SK-N-MC (cell line): ENCODE measurements around the gene DRG1.

ENCODE experiments used
- DNase-seq: peaks from one replicate; pipeline ENCODE4 v3.0.0-alpha.2; 2011; ENCODE audit warnings: low read depth, low spot score
- H3K27ac ChIP-seq: fragments of 200-600 bp; sonication (generic); 2 replicates; pipeline ENCODE4 v1.5.1; 2016; ENCODE audit warnings: mixed run types
- H3K36me3 ChIP-seq: fragments of 200-600 bp; sonication (generic); 2 replicates; pipeline ENCODE4 v1.6.1; 2017; ENCODE audit warnings: antibody characterized with exemption, low read length, mixed read lengths; ENCODE audit not compliant: insufficient read depth
- H3K4me3 ChIP-seq: fragments of 200-600 bp; sonication (generic); 2 replicates; pipeline ENCODE4 v1.5.1; 2016
- H3K9ac ChIP-seq: fragments of 200-600 bp; sonication (generic); 2 replicates; pipeline ENCODE4 v1.8.0; 2017; ENCODE audit warnings: mixed run types, mixed read lengths; ENCODE audit not compliant: insufficient read length
- H3K9me3 ChIP-seq: fragments of 200-600 bp; sonication (generic); 2 replicates; pipeline ENCODE4 v1.6.1; 2017; ENCODE audit warnings: low read depth, mild to moderate bottlenecking, antibody characterized with exemption, low read length, moderate library complexity, mixed read lengths
- EZH2 ChIP-seq: fragments of 200-600 bp; sonication (generic); IDR thresholded peaks from one replicate; pipeline ENCODE4 v1.6.1; 2017; ENCODE audit warnings: antibody characterized with exemption
- FOXP2 ChIP-seq: optimal IDR thresholded peaks from 2 replicates; pipeline ENCODE3; 2011; ENCODE audit warnings: mild to moderate bottlenecking, moderate library complexity; ENCODE audit not compliant: insufficient read depth; ENCODE audit errors: extremely low read length, control extremely low read depth
- POLR2AphosphoS5 ChIP-seq: IDR thresholded peaks from 2 replicates; pipeline ENCODE4 v1.6.1; 2012; ENCODE audit warnings: mild to moderate bottlenecking, low read depth, low read length, borderline replicate concordance

DRG1 gene

DNA sequence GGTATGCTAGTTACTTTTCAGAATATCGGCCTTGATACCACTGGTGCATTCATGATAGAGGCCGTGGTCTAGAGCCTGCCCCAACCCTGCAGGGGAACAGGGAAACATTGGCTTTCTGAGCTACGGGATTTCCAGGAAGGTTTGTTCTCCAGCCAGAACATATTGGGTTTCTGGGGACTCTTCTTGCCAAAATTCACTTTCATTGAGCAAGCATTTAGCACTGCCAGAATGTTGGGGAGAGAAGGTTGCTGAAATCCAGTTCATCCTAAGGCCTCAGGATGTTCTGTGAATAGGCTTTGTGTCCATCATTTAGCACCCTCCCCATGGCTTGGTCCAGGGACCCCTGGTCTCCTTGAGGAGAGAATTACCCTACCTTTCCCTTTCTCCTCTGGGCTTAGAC is 36.7 kb downstream of the DRG1 start:
- Histone ChIP-seq H3K9ac (no peak overlapping the region), H3K36me3 (peaks cover 94% of the 10 kb centered on the region), H3K27ac (no peak overlapping the region), H3K4me3 (no peak overlapping the region), H3K9me3 (no peaks in the 10 kb centered on the region)
- TF ChIP-seq FOXP2 = no peak
- no peak for DNase-seq

DNA sequence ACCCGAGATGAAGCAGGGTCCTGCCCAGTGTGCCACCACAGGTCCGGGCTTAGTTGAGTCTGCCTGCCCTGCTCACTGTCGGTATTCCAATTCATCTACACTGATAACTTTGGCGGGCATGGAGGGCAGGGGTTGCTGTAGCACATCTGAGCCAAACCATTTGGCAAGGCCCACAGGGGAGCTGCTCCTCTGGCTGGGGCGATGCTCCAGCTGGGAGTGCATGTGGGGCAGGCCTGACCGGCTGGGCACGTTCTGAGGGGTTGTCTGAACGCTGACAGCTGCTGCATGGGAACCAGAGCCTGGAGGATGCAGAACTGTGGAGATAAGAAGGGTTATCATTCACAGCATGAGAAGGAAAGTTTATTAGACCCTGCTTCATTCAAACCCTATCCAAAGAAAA is 40.4 kb downstream of the DRG1 start:
- no peak for DNase-seq
- no peak overlapping the region for H3K27ac ChIP-seq
- no peak overlapping the region for H3K4me3 ChIP-seq
- TF ChIP-seq EZH2 = no peak
- TF ChIP-seq FOXP2 = no peak
- no peak for TF ChIP-seq POLR2AphosphoS5
- H3K9ac ChIP-seq = no peak overlapping the region
- H3K36me3 ChIP-seq = peaks cover 96% of the 10 kb centered on the region
- H3K9me3 ChIP-seq = no peaks in the 10 kb centered on the region

DNA sequence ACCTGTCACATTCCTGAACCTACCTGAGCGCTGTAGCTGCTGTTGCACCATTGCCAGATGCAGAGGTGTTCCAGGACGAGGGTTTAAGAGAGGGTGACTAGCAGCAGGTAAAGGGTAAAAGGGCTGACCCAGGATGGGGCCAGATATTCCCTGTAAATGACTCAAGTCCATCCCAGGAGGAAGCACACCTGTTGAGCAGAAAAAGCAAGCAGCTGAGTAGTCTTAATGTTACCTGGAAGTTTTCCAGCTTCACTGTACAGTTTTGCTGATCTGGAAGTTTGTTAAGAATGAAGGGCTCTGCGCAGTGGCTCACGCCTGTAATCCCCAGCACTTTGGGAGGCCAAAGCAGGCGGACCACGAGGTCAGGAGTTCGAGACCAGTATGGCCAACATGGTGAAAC is 41.3 kb downstream of the DRG1 start:
- DNase-seq = no peak
- peaks cover 96% of the 10 kb centered on the region for H3K36me3 ChIP-seq
- no peak for TF ChIP-seq POLR2AphosphoS5
- H3K9me3 ChIP-seq = no peaks in the 10 kb centered on the region
- no peak overlapping the region for H3K9ac ChIP-seq
- no peak overlapping the region for H3K4me3 ChIP-seq
- no peak overlapping the region for H3K27ac ChIP-seq

DNA sequence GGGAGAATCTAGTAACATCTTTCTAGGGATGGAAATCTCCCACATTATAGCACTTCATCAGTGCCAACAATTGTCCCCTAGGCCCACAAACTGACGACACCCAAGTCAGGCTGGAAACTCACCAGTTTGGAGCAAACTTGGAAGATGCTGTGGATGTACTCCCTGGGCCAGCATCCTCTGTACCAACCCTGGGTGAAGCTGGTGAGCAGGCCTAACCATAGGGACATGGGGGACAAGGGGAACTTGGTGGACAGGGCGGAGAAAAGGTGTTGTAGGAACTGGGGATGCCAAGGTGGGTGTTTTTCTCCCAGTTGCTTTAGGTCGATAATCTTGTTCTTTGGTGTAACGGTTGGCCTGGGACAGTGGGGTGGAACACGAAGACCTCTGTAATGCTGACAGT is 42.2 kb downstream of the DRG1 start:
- Histone ChIP-seq H3K27ac (no peak overlapping the region), H3K9ac (no peak overlapping the region), H3K36me3 (peaks cover 91% of the 10 kb centered on the region), H3K9me3 (no peaks in the 10 kb centered on the region), H3K4me3 (no peak overlapping the region)
- DNase-seq = no peak
- TF ChIP-seq FOXP2 = no peak
- TF ChIP-seq EZH2 = no peak
- TF ChIP-seq POLR2AphosphoS5 = 0 out of 2 replicates have a peak, but pooled peaks have one; percentile 10

DNA sequence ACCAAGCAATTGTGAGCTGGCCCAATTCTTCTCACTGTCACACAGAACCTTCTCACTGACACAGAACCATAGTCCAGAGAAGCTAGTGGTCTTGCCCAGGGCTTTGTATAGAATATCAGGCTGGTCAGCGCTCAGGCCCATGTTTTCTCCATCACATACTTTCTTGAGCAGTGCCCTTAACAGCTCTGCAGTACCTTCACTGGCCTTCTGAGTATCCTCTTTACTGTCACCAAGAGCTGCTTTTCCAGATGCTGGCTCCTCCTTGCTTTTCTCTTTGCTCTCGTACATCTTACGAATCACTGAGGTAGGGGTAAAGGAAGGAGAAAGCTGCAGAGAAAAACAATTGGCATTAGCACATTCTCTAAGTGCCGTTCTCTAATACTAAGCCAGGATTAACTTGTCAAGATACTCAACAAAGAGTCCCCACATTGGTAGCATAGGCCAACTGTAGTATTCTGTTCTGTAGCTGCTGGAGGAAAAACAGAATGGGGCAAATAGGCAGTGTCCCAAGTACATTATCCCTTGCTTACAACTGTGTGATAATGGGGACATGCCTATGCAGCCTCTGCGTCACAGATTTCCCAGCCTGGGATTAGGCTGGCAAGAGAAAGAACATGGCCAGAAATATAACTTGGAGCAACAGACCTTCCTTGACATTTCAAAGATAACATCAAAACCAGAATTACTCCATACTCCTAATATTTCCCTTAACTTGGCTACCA is 43.5 kb downstream of the DRG1 start:
- H3K36me3 ChIP-seq = peaks cover 85% of the 10 kb centered on the region
- H3K27ac ChIP-seq = no peak overlapping the region
- no peak overlapping the region for H3K4me3 ChIP-seq
- H3K9ac ChIP-seq = no peak overlapping the region
- no peak for DNase-seq
- TF ChIP-seq EZH2 (no peak), FOXP2 (no peak), POLR2AphosphoS5 (no peak)
- H3K9me3 ChIP-seq = no peaks in the 10 kb centered on the region

DNA sequence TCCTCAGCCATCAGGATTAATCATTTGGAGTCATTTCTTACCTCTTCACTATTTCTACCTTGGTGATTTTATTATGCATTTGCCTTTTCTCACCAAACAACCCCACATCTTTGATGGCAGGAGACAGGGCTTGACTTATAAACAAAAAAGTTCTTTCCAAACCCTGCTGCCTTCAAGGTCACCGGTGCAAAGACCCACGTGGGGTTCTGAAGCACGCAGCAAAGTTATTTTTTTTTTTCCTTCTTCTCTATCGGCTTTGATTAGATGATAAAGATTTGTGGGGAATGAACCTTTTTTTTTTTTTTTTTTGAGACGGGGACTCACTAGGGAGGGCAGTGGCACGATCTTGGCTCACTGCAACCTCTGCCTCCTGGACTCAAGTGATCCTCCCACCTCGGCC is 44.1 kb downstream of the DRG1 start:
- H3K36me3 ChIP-seq = peaks cover 79% of the 10 kb centered on the region
- H3K9me3 ChIP-seq = no peaks in the 10 kb centered on the region
- no peak for DNase-seq
- H3K27ac ChIP-seq = no peak overlapping the region
- no peak overlapping the region for H3K9ac ChIP-seq
- TF ChIP-seq FOXP2 (no peak), POLR2AphosphoS5 (no peak)
- H3K4me3 ChIP-seq = no peak overlapping the region

DNA sequence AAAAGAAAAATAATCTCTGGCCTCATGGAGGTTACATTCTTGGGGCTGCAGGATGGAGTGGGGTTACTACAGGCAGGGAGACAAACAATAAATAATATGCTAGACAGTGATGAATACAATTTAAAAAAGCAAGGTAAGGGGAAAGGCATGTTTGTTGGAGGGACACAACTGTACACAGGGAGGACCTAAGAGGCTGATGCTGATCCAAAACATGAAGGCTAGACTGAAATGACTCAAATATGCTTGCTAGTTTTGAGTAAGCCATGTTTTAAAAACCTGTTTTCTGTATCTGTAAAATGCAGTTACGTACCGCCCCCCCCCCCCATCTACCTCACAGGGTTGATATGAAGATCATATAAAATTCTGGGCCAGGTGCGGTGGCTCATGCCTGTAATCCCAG is 46.2 kb downstream of the DRG1 start:
- Histone ChIP-seq H3K4me3 (no peak overlapping the region), H3K9ac (no peak overlapping the region), H3K27ac (no peak overlapping the region), H3K36me3 (peaks cover 64% of the 10 kb centered on the region), H3K9me3 (no peaks in the 10 kb centered on the region)
- DNase-seq = no peak
- no peak for TF ChIP-seq EZH2
- TF ChIP-seq POLR2AphosphoS5 = no peak
- no peak for TF ChIP-seq FOXP2

DNA sequence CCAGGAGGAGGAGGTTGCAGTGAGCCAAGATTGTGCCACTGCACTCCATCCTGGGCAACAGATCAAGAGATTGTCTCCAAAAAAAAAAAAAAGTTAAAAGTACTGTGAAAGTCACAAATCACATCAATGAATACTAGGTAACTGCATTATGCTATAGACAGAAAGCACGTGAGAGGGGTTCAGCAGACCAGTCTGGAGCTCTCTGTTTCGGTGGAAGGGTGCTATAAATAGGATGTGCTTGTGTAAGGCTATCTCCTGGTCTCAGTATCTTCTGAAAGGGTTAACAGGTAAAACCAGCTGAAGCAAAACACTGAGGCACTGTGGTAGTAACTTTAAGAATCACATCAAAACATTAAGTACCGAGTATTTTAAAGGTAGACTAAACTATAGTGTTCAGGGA is 46.8 kb downstream of the DRG1 start:
- no peak overlapping the region for H3K9ac ChIP-seq
- H3K36me3 ChIP-seq = peaks cover 58% of the 10 kb centered on the region
- no peak overlapping the region for H3K27ac ChIP-seq
- DNase-seq = no peak
- no peak overlapping the region for H3K4me3 ChIP-seq
- no peaks in the 10 kb centered on the region for H3K9me3 ChIP-seq
- TF ChIP-seq FOXP2 (no peak), POLR2AphosphoS5 (no peak), EZH2 (no peak)

DNA sequence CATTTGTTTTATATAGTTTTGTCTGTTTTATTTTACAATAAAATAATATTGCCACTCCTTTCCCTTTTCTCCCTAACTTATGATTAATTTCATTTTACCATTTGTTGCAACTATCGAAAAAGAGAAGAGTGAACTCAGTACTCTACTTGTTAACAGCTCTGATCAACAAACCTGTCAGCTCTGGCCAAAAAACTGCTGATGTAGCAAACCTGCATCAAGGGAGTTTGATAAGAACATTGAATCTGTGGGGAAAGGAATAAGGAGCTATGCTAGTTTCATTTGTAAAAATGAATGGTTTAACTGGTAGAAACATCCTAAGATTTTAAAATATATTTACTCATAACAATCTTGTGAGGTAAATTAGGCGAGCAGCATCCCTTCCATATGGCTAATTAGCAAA is 47.4 kb downstream of the DRG1 start:
- Histone ChIP-seq H3K9me3 (no peaks in the 10 kb centered on the region), H3K36me3 (peaks cover 55% of the 10 kb centered on the region), H3K27ac (no peak overlapping the region), H3K9ac (no peak overlapping the region), H3K4me3 (no peak overlapping the region)
- no peak for DNase-seq
- TF ChIP-seq FOXP2 (no peak), EZH2 (no peak), POLR2AphosphoS5 (no peak)
